ENCODE results near the gene ATP6V1G3. TPM values are rescaled to one million over a fixed set of nuclear protein-coding genes. Genes with fewer than 3 reads are reported as not detected.

Gene ATP6V1G3
- total RNA-seq, 1 donor from 2014 or later: not detected

GRCh38 chr1:198550941-198551524 lies 10.6 kb upstream of the ATP6V1G3 start:
- H3K27ac Mint-ChIP-seq (ENCODE audit: unreplicated experiment): no peak overlapping the region
- no peak for FAIRE-seq

GRCh38 chr1:198549866-198550265 lies 9.4 kb upstream of the ATP6V1G3 start:
- no peaks in the 10 kb centered on the region for H3K27me3 ChIP-seq (ENCODE audit: insufficient read depth, low read length)
- no peaks in the 10 kb centered on the region for H3K9me3 Mint-ChIP-seq (ENCODE audit: unreplicated experiment)
- H3K36me3 Mint-ChIP-seq (ENCODE audit: low read depth, unreplicated experiment): no peaks in the 10 kb centered on the region

More at GRCh38 chr1:198550941-198551524, 10.6 kb upstream of the ATP6V1G3 start:
- no peaks in the 10 kb centered on the region for H3K27me3 ChIP-seq (ENCODE audit: insufficient read depth, low read length)
- DNase-seq (ENCODE audit: low read depth): no peak
- no peak overlapping the region for H2AFZ ChIP-seq (ENCODE audit: low read depth, low read length)
- H3K27ac ChIP-seq (ENCODE audit: low read depth, low read length): no peak overlapping the region
- Mint-ChIP-seq H3K27me3 (ENCODE audit: low read depth, unreplicated experiment) (peaks cover 3% of the 10 kb centered on the region), H3K4me1 (ENCODE audit: low read depth, unreplicated experiment) (no peaks in the 10 kb centered on the region), H3K4me3 (ENCODE audit: unreplicated experiment) (no peak overlapping the region), H3K36me3 (ENCODE audit: low read depth, unreplicated experiment) (no peaks in the 10 kb centered on the region), H3K9me3 (ENCODE audit: unreplicated experiment) (no peaks in the 10 kb centered on the region)
- no peak overlapping the region for H3K9ac ChIP-seq (ENCODE audit: low read length)
- H3K4me1 ChIP-seq (ENCODE audit: insufficient read depth, low read length): no peaks in the 10 kb centered on the region
- H3K9me3 ChIP-seq (ENCODE audit: insufficient read depth, low read depth, low read length): no peaks in the 10 kb centered on the region
- no peaks in the 10 kb centered on the region for H3K79me2 ChIP-seq (ENCODE audit: insufficient read depth, low read length)
- no peaks in the 10 kb centered on the region for H4K20me1 ChIP-seq (ENCODE audit: insufficient read depth, low read length)
- H3K4me2 ChIP-seq (ENCODE audit: low read length): no peak overlapping the region
- H3K36me3 ChIP-seq (ENCODE audit: insufficient read depth, low read length): no peaks in the 10 kb centered on the region
- TF ChIP-seq EZH2 (IDR thresholded peaks at IDR 0.05; ENCODE audit: insufficient read depth, low read length) (no peak), CTCF (IDR thresholded peaks at IDR 0.05; ENCODE audit: insufficient read depth, low read depth, low read length) (no peak)
- H3K4me3 ChIP-seq (ENCODE audit: insufficient read depth, low read depth, low read length): no peak overlapping the region

More at GRCh38 chr1:198549866-198550265, 9.4 kb upstream of the ATP6V1G3 start:
- H3K4me3 ChIP-seq (ENCODE audit: insufficient read depth, low read depth, low read length): no peak overlapping the region
- FAIRE-seq (no peak), DNase-seq (ENCODE audit: low read depth) (no peak)
- H3K4me2 ChIP-seq (ENCODE audit: low read length): no peak overlapping the region
- no peak overlapping the region for H2AFZ ChIP-seq (ENCODE audit: low read depth, low read length)
- H3K4me1 ChIP-seq (ENCODE audit: insufficient read depth, low read length): no peaks in the 10 kb centered on the region
- no peaks in the 10 kb centered on the region for H3K9me3 ChIP-seq (ENCODE audit: insufficient read depth, low read depth, low read length)
- no peak overlapping the region for H3K9ac ChIP-seq (ENCODE audit: low read length)
- no peaks in the 10 kb centered on the region for H3K36me3 ChIP-seq (ENCODE audit: insufficient read depth, low read length)
- peaks cover 3% of the 10 kb centered on the region for H3K27me3 Mint-ChIP-seq (ENCODE audit: low read depth, unreplicated experiment)
- H3K27ac ChIP-seq (ENCODE audit: low read depth, low read length): no peak overlapping the region
- H3K79me2 ChIP-seq (ENCODE audit: insufficient read depth, low read length): no peaks in the 10 kb centered on the region
- no peak overlapping the region for H3K27ac Mint-ChIP-seq (ENCODE audit: unreplicated experiment)
- H3K4me3 Mint-ChIP-seq (ENCODE audit: unreplicated experiment): no peak overlapping the region
- no peaks in the 10 kb centered on the region for H3K4me1 Mint-ChIP-seq (ENCODE audit: low read depth, unreplicated experiment)
- H4K20me1 ChIP-seq (ENCODE audit: insufficient read depth, low read length): no peaks in the 10 kb centered on the region
- no peak for TF ChIP-seq EZH2 (IDR thresholded peaks at IDR 0.05; ENCODE audit: insufficient read depth, low read length)
- no peak for TF ChIP-seq CTCF (IDR thresholded peaks at IDR 0.05; ENCODE audit: insufficient read depth, low read depth, low read length)
